ENCODE measurements around the gene TBC1D4. TPM values are rescaled to one million over a fixed set of nuclear protein-coding genes. Genes with fewer than 3 reads are reported as not detected.

The TBC1D4 gene
- total RNA-seq, 1 donor from 2014 or later = 36.4 TPM

DNA sequence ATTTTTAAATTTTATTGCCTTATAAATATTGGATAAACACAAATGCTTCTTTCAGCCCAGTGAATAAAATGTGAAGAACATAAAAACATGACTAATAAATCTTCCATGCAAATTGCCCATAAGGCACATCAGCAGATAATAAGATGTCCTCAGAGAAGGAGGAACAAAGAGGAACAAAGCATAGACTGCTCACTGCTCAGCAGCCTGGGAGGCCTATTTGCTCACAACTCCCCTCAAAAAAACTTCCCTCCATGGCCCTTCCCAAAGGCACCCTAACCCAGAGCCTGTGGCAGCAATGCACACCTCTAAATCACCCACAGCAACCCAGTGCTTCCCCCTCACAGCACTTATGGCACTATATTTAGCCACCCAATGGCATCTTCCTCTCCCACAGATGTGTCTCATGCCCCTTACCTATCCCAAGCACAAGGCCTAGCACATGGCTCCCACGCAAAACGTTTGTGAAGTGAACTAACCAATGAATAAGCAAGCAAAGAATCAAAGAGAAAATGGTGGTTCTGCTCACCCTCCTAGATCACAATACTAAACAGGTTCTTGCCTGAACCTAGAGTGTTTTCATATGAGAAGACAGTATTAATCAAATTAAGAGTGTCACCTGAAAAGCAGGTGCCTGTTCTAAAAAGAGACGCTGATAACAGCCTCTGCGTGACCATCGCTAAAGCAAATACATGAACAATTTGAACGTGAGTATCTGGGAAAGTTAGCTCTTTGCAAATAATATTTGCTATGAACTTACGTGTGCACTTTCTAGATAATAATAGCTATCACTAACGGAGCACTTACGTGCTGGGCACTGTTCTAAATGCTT is 96.9 kb downstream of the TBC1D4 start:
- H3K27me3 Mint-ChIP-seq (ENCODE audit: low read depth) = no peaks in the 10 kb centered on the region
- intact Hi-C loops (cut with micrococcal nuclease) = no loop called here
- H3K36me3 Mint-ChIP-seq (ENCODE audit: low read depth) = no peaks in the 10 kb centered on the region
- no peak overlapping the region for H3K4me3 Mint-ChIP-seq (ENCODE audit: low read depth)
- H3K27ac Mint-ChIP-seq = no peak overlapping the region
- H3K9me3 Mint-ChIP-seq = no peaks in the 10 kb centered on the region
- no peak for DNase-seq (ENCODE audit: low spot score)
- H3K4me1 Mint-ChIP-seq (ENCODE audit: low read depth) = peaks cover 11% of the 10 kb centered on the region

DNA sequence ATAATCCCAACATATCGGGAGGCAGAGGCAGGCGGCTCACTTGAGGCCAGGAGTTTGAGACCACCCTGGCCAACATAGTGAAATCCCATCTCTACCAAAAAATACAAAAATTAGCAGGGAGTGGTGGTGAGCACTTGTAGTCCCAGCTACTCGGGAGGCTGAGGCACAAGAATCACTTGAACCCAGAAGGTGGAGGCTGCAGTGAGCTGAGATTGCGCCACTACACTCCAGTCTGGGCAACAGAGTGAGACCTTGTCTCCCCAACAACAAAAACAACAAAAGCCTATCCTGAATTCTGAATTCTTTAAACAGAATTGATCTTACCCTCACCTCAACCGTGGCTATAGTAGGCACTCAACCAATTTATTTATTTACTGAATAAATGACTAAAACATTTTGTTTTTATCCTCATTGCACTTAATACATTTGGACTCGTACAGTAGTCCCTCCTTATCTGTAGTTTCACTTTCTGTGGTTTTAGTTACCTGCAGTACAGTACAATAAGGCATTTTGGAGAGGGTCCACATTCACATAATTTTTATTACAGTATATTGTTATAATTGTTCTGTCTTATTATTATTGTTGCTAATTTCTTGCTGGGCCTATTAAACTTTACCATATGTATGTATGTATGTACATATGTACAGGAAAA is 98.8 kb downstream of the TBC1D4 start:
- H3K4me1 Mint-ChIP-seq (ENCODE audit: low read depth) = peaks cover 12% of the 10 kb centered on the region
- no peaks in the 10 kb centered on the region for H3K9me3 Mint-ChIP-seq
- no peak overlapping the region for H3K4me3 Mint-ChIP-seq (ENCODE audit: low read depth)
- no peaks in the 10 kb centered on the region for H3K36me3 Mint-ChIP-seq (ENCODE audit: low read depth)
- intact Hi-C loops (cut with micrococcal nuclease) = no loop called here
- no peaks in the 10 kb centered on the region for H3K27me3 Mint-ChIP-seq (ENCODE audit: low read depth)
- no peak for DNase-seq (ENCODE audit: low spot score)
- H3K27ac Mint-ChIP-seq = no peak overlapping the region

DNA sequence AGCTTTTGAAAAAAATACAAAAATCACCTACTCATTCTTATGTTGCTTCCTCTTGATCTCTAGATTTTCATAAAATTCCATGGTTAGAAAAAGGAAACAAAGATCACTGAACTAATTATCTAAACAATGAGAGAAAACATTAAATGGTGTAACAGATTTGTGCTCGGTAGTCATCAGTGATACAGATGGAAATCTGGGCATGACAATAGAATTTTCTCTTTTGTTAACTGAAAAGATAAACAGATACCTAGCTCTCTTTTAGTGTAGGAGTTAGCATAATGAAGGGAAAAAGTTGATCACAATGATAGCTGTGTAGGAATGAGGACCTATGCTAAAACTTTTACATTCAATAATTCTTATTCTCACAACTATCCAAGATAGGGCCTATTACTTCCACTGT is 103.7 kb downstream of the TBC1D4 start:
- Mint-ChIP-seq H3K27me3 (ENCODE audit: low read depth) (peaks cover 2% of the 10 kb centered on the region), H3K9me3 (no peaks in the 10 kb centered on the region), H3K27ac (no peak overlapping the region), H3K36me3 (ENCODE audit: low read depth) (no peaks in the 10 kb centered on the region), H3K4me3 (ENCODE audit: low read depth) (no peak overlapping the region), H3K4me1 (ENCODE audit: low read depth) (peaks cover 4% of the 10 kb centered on the region)
- DNase-seq (ENCODE audit: low spot score) = no peak
- intact Hi-C loops (cut with micrococcal nuclease) = no loop called here

DNA sequence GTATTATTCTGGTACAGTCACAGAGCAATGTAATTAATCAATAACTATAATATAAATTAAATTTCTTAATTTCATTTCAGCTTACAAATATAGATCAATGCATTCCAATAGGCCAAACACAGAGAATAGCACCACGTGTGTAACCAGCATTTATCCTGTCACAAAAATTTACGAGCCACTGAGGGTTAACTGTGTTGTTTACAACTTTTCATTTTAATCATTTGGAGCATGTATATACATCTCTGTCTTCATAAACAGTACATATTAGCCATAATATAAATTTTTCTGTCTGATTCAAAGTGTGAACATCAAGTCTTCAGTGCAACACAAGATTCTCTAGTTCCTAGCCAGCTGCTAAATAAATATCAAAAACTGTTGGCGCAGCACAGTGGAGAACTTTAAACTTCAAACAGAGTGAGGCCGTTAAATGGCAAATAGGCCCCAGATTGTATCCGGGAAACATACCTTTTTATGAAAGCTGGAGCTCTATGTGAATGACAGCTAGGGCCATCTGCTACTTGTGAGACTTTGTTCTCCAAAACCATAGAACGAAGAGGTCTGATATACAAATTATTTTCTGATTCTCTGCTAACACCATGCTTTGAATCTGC is 105.1 kb downstream of the TBC1D4 start:
- Mint-ChIP-seq H3K4me3 (ENCODE audit: low read depth) (no peak overlapping the region), H3K27ac (no peak overlapping the region), H3K4me1 (ENCODE audit: low read depth) (peaks cover 4% of the 10 kb centered on the region), H3K9me3 (no peaks in the 10 kb centered on the region), H3K27me3 (ENCODE audit: low read depth) (peaks cover 2% of the 10 kb centered on the region), H3K36me3 (ENCODE audit: low read depth) (no peaks in the 10 kb centered on the region)
- DNase-seq (ENCODE audit: low spot score) = no peak
- intact Hi-C loops (cut with micrococcal nuclease) = no loop called here

DNA sequence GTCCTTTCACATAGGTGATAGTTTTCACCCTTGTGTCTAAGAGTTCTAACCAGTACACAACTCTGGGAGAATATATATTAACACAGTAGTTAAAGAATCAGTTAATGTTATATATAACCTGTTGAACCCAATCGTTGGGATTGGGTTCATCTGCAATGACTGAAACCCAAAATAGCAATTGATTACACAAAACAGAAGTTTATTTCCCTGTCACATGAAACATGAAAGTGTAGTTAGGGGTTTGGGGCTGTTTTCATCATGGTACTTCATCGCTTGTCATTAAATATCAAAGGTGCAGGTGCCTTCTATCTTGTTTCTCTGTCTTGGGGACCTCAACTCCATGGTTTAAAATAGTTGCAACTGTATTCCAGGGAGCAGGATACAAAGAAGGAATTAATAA is 106.6 kb downstream of the TBC1D4 start:
- no peak overlapping the region for H3K27ac Mint-ChIP-seq
- DNase-seq (ENCODE audit: low spot score) = no peak
- no peaks in the 10 kb centered on the region for H3K9me3 Mint-ChIP-seq
- intact Hi-C loops (cut with micrococcal nuclease) = no loop called here
- no peak overlapping the region for H3K4me3 Mint-ChIP-seq (ENCODE audit: low read depth)
- peaks cover 2% of the 10 kb centered on the region for H3K27me3 Mint-ChIP-seq (ENCODE audit: low read depth)
- no peaks in the 10 kb centered on the region for H3K36me3 Mint-ChIP-seq (ENCODE audit: low read depth)
- peaks cover 4% of the 10 kb centered on the region for H3K4me1 Mint-ChIP-seq (ENCODE audit: low read depth)

DNA sequence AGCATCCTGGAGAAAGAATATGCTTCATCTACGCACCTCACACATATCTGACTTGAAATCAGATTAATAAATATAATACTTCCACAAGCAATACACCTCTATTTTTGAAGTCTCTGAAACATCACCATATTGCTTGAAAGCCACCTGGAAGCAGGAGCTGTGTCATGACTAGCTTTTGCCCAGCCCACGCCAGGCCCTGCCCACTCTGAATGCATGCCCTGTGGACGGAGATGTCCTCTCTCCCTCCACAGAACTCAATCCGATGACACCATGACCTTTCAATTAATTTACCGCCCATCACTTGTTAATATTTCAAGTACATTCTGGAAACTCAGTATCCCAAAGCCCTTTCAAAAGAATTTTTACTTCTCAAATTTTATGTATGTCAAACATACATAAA is 108.0 kb downstream of the TBC1D4 start:
- Mint-ChIP-seq H3K9me3 (no peaks in the 10 kb centered on the region), H3K4me1 (ENCODE audit: low read depth) (peaks cover 4% of the 10 kb centered on the region), H3K4me3 (ENCODE audit: low read depth) (no peak overlapping the region), H3K36me3 (ENCODE audit: low read depth) (no peaks in the 10 kb centered on the region), H3K27ac (no peak overlapping the region), H3K27me3 (ENCODE audit: low read depth) (peaks cover 2% of the 10 kb centered on the region)
- intact Hi-C loops (cut with micrococcal nuclease) = loop anchor here (2.0 kb wide), 1 partner anchor 107 kb away; no protein-coding TSS in a partner anchor
- no peak for DNase-seq (ENCODE audit: low spot score)

DNA sequence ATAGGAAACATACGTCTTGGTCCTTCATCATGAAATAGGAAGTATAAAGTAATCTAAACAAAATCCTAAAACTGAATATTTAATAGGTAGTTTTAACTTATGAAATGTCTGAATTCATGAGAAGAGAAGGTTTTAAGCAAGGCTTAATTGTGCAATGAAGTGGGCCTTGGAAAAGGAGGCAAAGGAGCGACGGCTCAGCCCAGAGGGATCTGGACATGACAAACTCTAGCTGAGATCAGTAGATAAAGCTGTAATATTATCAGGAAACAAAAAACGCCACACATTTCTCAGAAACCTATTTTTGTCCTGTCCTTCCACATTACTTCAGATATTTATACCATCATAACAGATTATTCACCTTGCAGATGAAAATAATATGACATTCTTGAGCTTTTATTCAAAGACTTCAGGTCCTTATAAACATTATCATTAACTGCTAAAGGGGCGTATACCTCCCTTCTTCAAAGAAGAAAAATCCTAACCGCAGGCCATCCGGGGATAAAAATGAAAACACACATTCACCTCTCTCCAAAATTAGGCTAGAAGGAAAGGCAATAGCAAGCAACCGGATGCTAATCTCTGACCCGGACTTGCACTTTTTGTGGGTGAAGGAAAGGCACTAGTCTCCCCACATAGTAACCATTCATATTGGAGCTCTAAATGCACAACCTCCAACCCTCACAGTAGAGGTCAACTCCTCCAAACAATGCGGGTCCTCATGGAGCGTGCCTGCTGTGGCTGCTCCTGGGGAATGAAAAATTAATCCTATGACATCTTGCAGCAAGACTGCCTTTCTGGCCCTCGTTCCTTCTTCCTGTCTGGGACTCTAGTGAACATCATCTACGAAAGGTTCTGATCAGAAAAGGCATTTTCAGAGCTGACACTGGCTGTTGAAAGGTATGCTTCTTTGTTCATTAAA is 108.8 kb downstream of the TBC1D4 start:
- no peak for DNase-seq (ENCODE audit: low spot score)
- Mint-ChIP-seq H3K36me3 (ENCODE audit: low read depth) (no peaks in the 10 kb centered on the region), H3K9me3 (no peaks in the 10 kb centered on the region), H3K27me3 (ENCODE audit: low read depth) (peaks cover 2% of the 10 kb centered on the region), H3K4me3 (ENCODE audit: low read depth) (no peak overlapping the region), H3K27ac (no peak overlapping the region), H3K4me1 (ENCODE audit: low read depth) (peaks cover 7% of the 10 kb centered on the region)
- intact Hi-C loops (cut with micrococcal nuclease) = loop anchor here (1.0 to 2.0 kb wide), 2 partner anchors 108 to 176 kb away; partner anchors contain the start of gene UCHL3

DNA sequence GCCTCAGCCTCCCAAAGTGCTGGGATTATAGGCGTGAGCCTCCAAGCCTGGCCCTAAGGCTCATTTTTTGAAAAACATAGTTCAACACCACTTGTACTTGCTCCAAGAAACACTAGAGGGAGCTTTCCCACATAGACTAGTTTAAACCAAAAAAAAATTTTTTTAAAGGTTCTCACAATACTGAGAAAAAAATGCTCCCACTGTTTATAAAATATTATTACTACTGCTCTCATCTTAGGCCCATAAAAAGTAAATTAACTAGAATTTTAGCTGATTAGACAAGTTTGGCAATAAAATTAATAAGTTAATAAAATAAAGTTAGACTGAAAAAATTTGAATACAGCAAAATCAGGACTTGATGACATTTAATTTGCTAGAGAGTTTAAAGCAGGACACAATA is 109.5 kb downstream of the TBC1D4 start:
- Mint-ChIP-seq H3K4me3 (ENCODE audit: low read depth) (no peak overlapping the region), H3K4me1 (ENCODE audit: low read depth) (peaks cover 9% of the 10 kb centered on the region), H3K27me3 (ENCODE audit: low read depth) (peaks cover 2% of the 10 kb centered on the region), H3K27ac (no peak overlapping the region), H3K36me3 (ENCODE audit: low read depth) (no peaks in the 10 kb centered on the region), H3K9me3 (no peaks in the 10 kb centered on the region)
- intact Hi-C loops (cut with micrococcal nuclease) = loop anchor here (1.0 to 2.0 kb wide), 2 partner anchors 108 to 177 kb away; partner anchors contain the start of gene UCHL3
- DNase-seq (ENCODE audit: low spot score) = no peak

DNA sequence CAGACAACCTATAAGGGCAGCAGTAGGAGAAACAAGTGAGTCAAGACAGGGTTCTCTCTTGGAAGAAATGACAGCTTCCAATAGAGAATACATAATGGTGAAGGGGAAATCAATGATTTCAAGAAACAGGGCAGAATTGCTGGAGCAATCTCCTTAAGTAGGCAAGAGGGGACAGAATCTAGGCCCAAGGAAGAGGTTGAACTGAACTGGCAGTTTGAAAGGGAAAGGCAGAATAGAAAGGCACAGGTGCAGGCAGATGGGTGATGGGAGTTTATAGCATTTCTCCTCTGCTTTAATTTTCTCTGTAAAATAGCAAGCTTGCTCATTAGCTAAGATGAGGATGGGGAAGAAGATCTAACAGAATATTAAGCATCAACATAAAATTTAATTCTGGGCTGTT is 110.8 kb downstream of the TBC1D4 start:
- Mint-ChIP-seq H3K27ac (no peak overlapping the region), H3K9me3 (no peaks in the 10 kb centered on the region), H3K4me1 (ENCODE audit: low read depth) (peaks cover 17% of the 10 kb centered on the region), H3K36me3 (ENCODE audit: low read depth) (no peaks in the 10 kb centered on the region), H3K4me3 (ENCODE audit: low read depth) (no peak overlapping the region), H3K27me3 (ENCODE audit: low read depth) (peaks cover 2% of the 10 kb centered on the region)
- intact Hi-C loops (cut with micrococcal nuclease) = no loop called here
- DNase-seq (ENCODE audit: low spot score) = no peak

DNA sequence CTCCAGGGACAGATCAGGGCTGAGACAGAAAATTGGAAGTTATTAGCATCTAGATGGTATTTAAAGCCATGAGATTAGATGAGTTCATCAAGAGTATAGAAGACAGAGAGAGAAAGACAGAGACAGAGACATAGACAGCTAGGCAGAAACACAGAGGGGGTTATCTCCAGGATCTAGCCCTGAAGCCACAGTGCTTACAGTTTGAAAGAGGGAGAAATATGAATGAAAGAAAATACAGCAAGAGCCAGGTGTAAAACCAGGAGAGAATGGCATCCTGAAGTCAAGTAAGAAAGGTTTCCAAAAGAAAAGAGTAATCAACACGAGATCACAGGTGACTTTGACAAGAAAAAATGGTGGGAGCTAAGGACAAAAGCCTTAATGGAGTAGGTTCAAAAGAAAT is 111.2 kb downstream of the TBC1D4 start:
- no peak for DNase-seq (ENCODE audit: low spot score)
- Mint-ChIP-seq H3K9me3 (no peaks in the 10 kb centered on the region), H3K27ac (no peak overlapping the region), H3K4me1 (ENCODE audit: low read depth) (peaks cover 21% of the 10 kb centered on the region), H3K36me3 (ENCODE audit: low read depth) (no peaks in the 10 kb centered on the region), H3K27me3 (ENCODE audit: low read depth) (peaks cover 2% of the 10 kb centered on the region), H3K4me3 (ENCODE audit: low read depth) (no peak overlapping the region)
- intact Hi-C loops (cut with micrococcal nuclease) = no loop called here

DNA sequence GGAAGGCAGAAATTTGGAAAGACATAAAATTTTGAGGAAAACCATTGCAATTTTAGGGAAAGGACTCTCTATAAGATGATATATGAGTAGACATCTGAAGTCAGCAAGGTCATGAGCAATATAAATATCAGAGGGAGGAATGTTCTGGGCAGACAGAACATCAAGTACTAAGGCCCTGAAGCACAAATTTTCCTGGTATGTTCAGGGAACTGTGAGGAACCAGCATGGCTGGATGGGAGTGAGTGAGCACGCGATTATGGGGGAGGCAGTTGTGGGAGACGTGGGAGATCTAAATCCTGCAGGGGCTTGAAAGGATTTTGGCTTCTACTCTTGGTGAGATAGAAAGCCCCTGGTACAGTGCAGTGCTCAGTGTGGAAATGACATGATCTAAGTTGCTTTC is 112.0 kb downstream of the TBC1D4 start:
- intact Hi-C loops (cut with micrococcal nuclease) = loop anchor here (5.0 to 10.0 kb wide), 2 partner anchors 1235 to 1653 kb away; partner anchors contain the start of gene KLF12
- H3K9me3 Mint-ChIP-seq = no peaks in the 10 kb centered on the region
- H3K36me3 Mint-ChIP-seq (ENCODE audit: low read depth) = no peaks in the 10 kb centered on the region
- peaks cover 2% of the 10 kb centered on the region for H3K27me3 Mint-ChIP-seq (ENCODE audit: low read depth)
- H3K4me1 Mint-ChIP-seq (ENCODE audit: low read depth) = peaks cover 27% of the 10 kb centered on the region
- H3K4me3 Mint-ChIP-seq (ENCODE audit: low read depth) = no peak overlapping the region
- H3K27ac Mint-ChIP-seq = no peak overlapping the region
- DNase-seq (ENCODE audit: low spot score) = no peak

DNA sequence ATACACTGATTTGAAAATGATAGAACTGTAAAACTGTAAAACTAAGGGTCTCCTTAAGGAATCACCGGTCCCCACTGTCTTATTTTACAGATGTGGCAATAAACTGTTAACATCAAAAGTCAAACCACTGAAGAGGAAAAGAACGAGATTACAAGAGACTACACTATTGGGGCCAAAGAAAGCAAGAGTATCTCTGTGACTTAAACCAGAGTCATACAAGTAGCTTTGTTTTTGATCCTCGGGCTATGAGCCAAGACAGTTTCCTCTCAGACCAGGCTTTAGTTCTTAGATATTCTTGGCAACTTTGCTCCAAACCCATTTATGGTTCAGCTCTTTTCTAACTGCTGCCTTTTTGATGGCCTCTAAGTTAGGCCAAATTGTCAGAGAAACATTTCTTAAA is 113.8 kb downstream of the TBC1D4 start:
- no peak overlapping the region for H3K4me3 Mint-ChIP-seq (ENCODE audit: low read depth)
- no peak for DNase-seq (ENCODE audit: low spot score)
- intact Hi-C loops (cut with micrococcal nuclease) = loop anchor here (5.0 to 10.0 kb wide), 2 partner anchors 1233 to 1651 kb away; partner anchors contain the start of gene KLF12
- no peaks in the 10 kb centered on the region for H3K36me3 Mint-ChIP-seq (ENCODE audit: low read depth)
- H3K27me3 Mint-ChIP-seq (ENCODE audit: low read depth) = no peaks in the 10 kb centered on the region
- peak overlapping the region; percentile 30 for H3K27ac Mint-ChIP-seq
- H3K4me1 Mint-ChIP-seq (ENCODE audit: low read depth) = peaks cover 40% of the 10 kb centered on the region
- no peaks in the 10 kb centered on the region for H3K9me3 Mint-ChIP-seq

All from activated T-helper 2 cell treated with anti-CD3 and anti-CD28 coated beads, Interferon-gamma antibody, Interleukin-2, Interleukin-4, amounts not matched to agents 10 μg/mL and 5 μg/mL and 100 μg/mL, durations not matched to agents 14 hours and 24 hours and 36 hours (primary cell).